T-helper 17 cell (primary cell): Measurements from ENCODE around the gene CSNK2A1. TPM values are rescaled to one million over a fixed set of nuclear protein-coding genes. Genes with fewer than 3 reads are reported as not detected.

Experiments
- ATAC-seq: fragments of 150-1000 bp; cut with Tn5 transposase; 2 replicates; pipeline ENCODE4 v1.10.0; 2021; ENCODE audit warnings: mild to moderate bottlenecking, moderate library complexity
- DNase-seq, 3 donors: peaks; one replicate each; pipeline versions ENCODE4 v3.0.0 to v3.0.0-alpha.2; 2020 to 2021
- H3K9me3 ChIP-seq: one replicate; pipeline ENCODE4 v1.7.0; 2013; ENCODE audit warnings: low read length, mild to moderate bottlenecking; ENCODE audit not compliant: control insufficient read depth, poor library complexity, severe bottlenecking
- H3K27ac Mint-ChIP-seq: one replicate; pipeline ENCODE4 v1.8.0; 2022; ENCODE audit warnings: mild to moderate bottlenecking, moderate library complexity, mixed read lengths
- H3K27me3 Mint-ChIP-seq: one replicate; pipeline ENCODE4 v1.8.0; 2022; ENCODE audit warnings: mixed read lengths
- H3K36me3 Mint-ChIP-seq: one replicate; pipeline ENCODE4 v1.8.0; 2022; ENCODE audit warnings: low read depth, mixed read lengths
- H3K4me1 Mint-ChIP-seq: one replicate; pipeline ENCODE4 v1.8.0; 2022; ENCODE audit warnings: mild to moderate bottlenecking, mixed read lengths
- H3K4me3 Mint-ChIP-seq: one replicate; pipeline ENCODE4 v1.8.0; 2022; ENCODE audit warnings: mild to moderate bottlenecking, moderate library complexity, mixed read lengths
- total RNA-seq, 4 donors: library from RNA in 2 of 4; stranded (reverse) in 2 of 4; gene quantifications; one replicate each; pipeline ENCODE4 v1.2.3 and lab custom pipeline; 2022 to 2026

Gene CSNK2A1
- total RNA-seq, 2 donors from 2014 or later = 63.8 to 69.0 TPM

DNA sequence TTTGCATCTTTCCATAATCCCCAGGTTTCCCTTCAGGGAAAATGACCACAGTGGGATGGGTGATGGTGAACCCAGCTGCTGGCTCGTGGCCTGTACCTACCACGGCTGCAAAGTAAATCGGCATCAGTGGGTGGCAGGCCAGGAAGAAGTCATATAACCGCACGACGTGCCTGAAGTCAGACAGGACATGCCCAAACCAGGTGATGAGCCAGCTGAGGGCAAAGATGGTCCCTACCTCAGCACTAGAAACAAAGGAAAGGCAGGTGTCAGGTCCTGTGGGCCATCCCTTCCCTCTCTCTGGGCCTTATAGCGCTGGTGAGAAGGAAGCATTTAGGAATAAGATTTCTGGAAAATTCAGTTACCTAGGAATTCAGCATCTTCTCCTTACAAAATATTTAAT is 103.4 kb downstream of the CSNK2A1 start:
- DNase-seq (no peak), ATAC-seq (no peak)
- Mint-ChIP-seq H3K4me3 (peak overlapping the region; percentile 19), H3K4me1 (peaks cover 36% of the 10 kb centered on the region), H3K36me3 (peaks cover 4% of the 10 kb centered on the region), H3K27me3 (no peaks in the 10 kb centered on the region), H3K27ac (no peak overlapping the region)
- no peaks in the 10 kb centered on the region for H3K9me3 ChIP-seq

DNA sequence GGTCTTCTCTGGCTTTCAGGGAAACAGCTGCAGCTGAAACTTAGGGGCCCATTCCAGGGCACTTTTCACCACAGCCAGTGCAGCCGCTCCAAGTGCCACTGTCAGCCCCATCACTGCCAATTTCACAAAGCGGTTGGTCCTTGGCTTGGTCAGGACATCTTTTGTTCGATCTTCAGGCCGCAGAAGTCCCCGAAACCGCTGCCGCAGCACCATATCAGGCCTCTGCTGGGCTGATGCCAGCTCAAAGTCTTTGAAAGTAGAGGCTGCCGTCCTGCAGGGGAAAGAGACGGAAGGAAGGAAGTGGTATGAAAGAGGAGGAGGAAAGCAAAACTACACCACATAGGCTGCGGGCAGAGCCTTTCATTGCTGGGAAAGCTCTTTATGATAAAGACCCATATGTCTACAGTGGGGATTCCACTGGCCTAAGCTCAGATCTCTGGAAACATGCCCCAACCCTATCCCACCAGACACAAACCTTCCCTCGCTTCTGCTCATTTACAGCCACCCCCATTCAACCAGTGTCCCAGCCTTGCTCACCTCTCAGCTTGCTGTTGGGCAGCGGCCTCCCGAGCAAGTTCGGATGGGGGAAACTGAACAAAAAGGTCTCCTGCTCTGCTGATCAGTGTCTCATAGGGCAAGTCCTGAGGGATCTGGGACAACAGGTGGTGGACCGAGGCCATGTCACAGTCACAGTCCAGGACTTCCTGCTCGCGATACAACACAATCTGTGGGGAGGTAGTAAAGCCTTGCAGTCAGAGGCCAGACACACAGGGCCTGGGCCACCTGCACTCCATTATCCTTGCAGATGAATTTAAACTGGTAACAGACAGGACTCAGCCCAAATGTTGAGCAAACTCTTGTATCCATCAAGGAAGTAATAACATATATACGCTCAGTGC is 104.8 kb downstream of the CSNK2A1 start:
- ATAC-seq (peak; percentile 92), DNase-seq (peak; percentile 29 to 48 (median 47))
- peaks cover 43% of the 10 kb centered on the region for H3K4me1 Mint-ChIP-seq
- H3K9me3 ChIP-seq = no peaks in the 10 kb centered on the region
- H3K4me3 Mint-ChIP-seq = peak overlapping the region; percentile 88
- H3K36me3 Mint-ChIP-seq = peaks cover 4% of the 10 kb centered on the region
- no peaks in the 10 kb centered on the region for H3K27me3 Mint-ChIP-seq
- peak overlapping the region; percentile 84 for H3K27ac Mint-ChIP-seq

DNA sequence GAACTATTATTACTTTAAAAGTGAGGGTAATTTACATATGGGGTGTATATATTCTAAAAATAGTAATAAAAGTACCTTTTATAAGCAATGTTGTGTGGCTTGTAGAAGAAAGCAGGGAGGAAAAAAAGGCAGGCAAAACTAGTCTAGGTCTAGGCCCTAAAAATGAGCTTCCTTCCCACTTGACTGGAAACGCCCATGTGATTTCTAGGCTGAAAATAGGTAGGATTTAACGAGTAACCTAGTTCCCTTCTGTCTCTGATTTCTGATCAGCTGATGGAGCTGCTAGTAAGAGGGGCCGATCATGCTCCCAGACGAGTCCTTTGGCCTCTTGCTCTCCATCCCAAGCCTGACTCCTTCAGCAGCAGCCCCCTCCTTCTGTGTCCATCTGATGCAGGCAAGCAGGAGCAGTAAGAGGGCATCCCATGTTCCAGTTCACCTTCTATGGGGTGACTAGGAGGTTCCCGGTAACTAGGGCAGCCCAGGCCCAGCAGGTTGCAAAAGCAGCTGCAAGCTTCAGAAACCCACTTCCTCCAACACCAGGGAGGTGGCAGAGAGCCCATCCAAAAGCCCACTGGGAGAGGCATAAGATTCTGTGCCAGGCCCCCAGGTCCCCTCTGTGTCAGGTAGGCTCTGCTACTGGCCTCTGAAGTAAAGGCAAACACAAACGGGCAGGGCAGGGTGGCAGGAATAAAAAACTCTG is 105.7 kb downstream of the CSNK2A1 start:
- H3K36me3 Mint-ChIP-seq = peaks cover 4% of the 10 kb centered on the region
- ATAC-seq = peak; percentile 6
- H3K9me3 ChIP-seq = no peaks in the 10 kb centered on the region
- no peak for DNase-seq
- H3K27me3 Mint-ChIP-seq = no peaks in the 10 kb centered on the region
- H3K27ac Mint-ChIP-seq = peak overlapping the region; percentile 84
- H3K4me1 Mint-ChIP-seq = peaks cover 48% of the 10 kb centered on the region
- peak overlapping the region; percentile 88 for H3K4me3 Mint-ChIP-seq

DNA sequence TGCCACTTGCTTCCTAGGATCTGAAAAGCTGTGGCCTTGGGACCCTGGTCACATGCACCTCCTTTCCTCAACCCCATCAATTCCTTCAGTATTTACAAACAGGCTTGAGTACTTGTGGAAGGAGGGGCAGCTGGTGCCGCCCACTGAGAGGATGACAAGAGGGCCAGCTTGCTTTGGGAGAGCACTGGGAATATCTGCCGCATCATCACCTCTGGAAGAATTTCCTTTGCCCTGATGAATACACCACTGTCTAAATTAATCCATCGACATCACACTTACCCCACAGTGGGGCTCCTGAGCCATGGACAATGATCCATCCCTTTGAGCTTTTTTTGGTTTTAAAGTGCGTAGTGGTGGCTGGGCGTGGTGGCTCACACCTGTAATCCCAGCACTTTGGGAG is 107.1 kb downstream of the CSNK2A1 start:
- H3K27ac Mint-ChIP-seq = no peak overlapping the region
- H3K9me3 ChIP-seq = no peaks in the 10 kb centered on the region
- H3K4me3 Mint-ChIP-seq = no peak overlapping the region
- ATAC-seq (no peak), DNase-seq (no peak)
- no peaks in the 10 kb centered on the region for H3K27me3 Mint-ChIP-seq
- peaks cover 2% of the 10 kb centered on the region for H3K36me3 Mint-ChIP-seq
- peaks cover 47% of the 10 kb centered on the region for H3K4me1 Mint-ChIP-seq

DNA sequence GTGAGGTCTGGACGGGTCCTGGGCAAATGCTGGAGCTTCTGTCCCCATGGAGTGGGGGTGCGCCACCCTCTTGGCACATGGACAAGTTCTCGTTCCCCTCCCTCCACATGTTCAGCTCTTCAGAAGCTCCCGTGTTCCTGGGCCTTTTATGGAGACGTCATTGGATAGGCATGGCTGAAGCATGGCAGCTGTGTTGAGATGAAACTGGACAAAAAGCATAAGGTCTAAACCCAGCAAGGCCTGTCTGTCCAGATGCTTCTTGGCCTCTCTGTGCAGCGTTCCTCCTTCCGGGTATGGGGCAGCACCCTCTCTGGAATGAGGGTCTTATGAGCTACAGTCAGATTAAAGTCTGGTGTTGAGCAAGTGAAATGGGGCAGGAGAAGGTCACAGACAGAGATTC is 108.0 kb downstream of the CSNK2A1 start:
- H3K4me3 Mint-ChIP-seq = no peak overlapping the region
- peaks cover 2% of the 10 kb centered on the region for H3K36me3 Mint-ChIP-seq
- H3K27ac Mint-ChIP-seq = peak overlapping the region; percentile 8
- no peaks in the 10 kb centered on the region for H3K27me3 Mint-ChIP-seq
- H3K9me3 ChIP-seq = no peaks in the 10 kb centered on the region
- H3K4me1 Mint-ChIP-seq = peaks cover 47% of the 10 kb centered on the region
- DNase-seq (no peak), ATAC-seq (no peak)

DNA sequence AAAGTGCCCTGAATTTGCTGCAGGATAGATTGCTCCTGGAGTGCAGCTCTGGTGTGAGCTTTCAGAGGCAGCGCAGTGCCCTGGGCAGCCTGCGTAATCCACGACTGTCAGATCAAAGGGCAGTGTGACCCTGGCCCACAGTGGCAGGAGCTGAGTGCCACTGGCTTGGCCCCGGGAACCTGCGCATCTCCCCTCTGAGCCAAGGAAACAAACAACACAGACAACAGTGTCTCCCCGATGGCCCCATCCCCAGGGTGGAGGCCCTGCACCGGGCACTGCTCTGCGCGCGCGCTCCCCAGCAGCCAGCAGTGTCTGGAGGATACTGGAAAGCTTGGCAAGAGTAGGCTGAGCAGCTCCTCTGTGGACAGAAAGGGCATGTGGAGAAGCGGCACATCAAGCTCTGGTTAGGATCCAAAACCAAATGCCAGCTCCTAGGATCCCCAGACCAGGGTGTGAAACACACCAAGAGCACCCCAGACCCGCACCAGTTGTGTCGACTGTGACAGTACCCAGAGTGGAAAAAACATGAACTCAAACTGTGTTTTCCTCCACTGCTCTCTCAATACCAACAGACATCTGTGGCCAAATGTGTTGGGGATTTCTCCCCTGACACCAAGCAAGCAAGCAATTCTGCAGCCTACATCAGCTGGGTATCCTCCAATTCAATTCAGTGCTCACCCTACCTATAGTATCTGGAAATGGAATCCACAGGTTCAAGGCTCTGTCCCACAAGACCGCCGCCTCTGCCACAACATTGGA is 108.8 kb downstream of the CSNK2A1 start:
- DNase-seq = no peak
- Mint-ChIP-seq H3K4me3 (peak overlapping the region; percentile 62), H3K27ac (no peak overlapping the region)

DNA sequence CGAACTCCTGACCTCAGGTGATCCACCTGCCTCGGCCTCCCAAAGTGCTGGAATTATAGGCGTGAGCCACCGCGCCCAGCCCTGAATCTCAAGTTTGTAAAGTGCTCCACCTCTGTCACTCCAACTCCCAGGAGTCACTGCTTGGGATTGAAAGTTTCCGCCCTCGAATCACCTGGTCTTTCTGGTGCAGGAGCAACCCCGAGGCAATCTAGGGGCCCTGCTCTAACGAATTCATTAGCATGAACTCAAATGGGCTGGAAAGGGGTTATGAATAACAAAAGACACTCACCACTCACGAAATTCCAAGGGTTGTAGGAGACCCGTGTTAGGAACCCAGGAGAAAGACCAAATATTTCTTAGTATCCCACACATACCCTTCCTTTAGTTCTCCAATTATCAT is 109.4 kb downstream of the CSNK2A1 start:
- peaks cover 4% of the 10 kb centered on the region for H3K36me3 Mint-ChIP-seq
- no peaks in the 10 kb centered on the region for H3K27me3 Mint-ChIP-seq
- H3K4me1 Mint-ChIP-seq = peaks cover 37% of the 10 kb centered on the region
- no peak overlapping the region for H3K27ac Mint-ChIP-seq
- no peak for ATAC-seq
- no peaks in the 10 kb centered on the region for H3K9me3 ChIP-seq
- DNase-seq = no peak
- H3K4me3 Mint-ChIP-seq = peak overlapping the region; percentile 62

More for the DNA sequence above, 108.8 kb downstream of the CSNK2A1 start:
- no peak for ATAC-seq
- Mint-ChIP-seq H3K4me1 (peaks cover 43% of the 10 kb centered on the region), H3K27me3 (no peaks in the 10 kb centered on the region), H3K36me3 (peaks cover 4% of the 10 kb centered on the region)
- H3K9me3 ChIP-seq = no peaks in the 10 kb centered on the region

DNA sequence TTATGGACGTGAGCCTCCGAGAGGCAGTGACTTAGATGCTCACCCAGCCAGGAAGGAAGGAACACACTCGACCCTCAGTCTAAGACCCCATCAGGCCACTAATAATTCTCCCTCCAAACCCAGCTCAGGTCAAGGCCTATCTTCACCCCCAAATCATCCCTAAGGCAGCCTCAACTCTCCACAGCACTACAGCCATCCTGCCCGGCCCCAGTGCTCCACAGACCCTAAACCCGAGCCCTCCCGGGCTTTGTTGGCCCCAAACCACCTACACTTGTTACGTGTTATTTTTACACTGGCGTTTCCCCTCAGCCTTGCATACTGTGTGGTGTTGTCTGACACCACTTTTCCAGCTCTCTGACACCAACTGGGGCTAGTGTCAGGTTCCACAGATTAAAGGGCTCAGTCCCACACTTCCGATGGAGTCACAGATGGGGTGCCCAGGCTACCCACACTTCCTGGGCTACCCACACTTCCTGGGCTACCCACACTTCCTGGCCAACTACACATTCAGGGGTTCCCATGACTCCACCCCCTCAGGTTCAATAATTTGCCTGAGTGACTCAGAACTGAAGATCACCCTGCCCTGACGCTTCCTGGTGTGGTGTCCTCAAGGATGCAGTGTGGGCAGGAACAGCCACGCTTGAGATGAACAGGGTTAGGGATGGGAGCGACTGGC is 110.2 kb downstream of the CSNK2A1 start:
- Mint-ChIP-seq H3K27ac (peak overlapping the region; percentile 95), H3K27me3 (no peaks in the 10 kb centered on the region), H3K4me1 (peaks cover 29% of the 10 kb centered on the region), H3K4me3 (peak overlapping the region; percentile 78), H3K36me3 (peaks cover 4% of the 10 kb centered on the region)
- H3K9me3 ChIP-seq = no peaks in the 10 kb centered on the region
- peak; percentile 71 for ATAC-seq
- DNase-seq = peak in 1 of 3 donors; percentile 40

DNA sequence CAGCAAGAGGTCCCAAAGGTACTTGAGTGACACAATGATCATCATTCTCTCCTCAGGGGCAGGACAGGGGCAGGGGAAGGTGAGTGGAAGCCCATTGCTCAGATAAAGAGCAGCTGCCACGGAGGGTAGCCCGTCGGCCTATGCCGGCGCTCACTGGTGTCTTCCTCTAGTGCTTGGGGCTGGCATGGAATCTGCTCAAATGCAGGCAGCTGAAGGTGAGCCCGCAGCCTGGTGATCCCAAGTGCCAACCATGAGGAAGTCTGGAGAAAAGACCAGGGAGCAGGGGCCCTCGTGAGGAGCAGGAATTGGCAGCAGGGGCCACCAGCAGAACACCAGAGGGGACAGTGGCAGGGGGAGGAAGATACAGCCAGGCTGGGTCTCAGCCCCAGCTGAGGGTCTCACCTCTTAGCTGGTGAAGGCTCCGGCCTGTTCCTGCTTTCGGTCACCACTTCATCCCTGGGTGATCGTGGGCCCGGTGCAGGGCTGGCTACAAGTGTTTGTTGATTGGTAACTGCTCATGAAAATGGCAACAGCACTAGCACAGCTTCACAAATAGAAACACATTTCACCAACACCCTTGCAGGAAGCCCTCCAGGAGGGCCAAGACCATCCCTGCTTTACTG is 110.8 kb downstream of the CSNK2A1 start:
- peak overlapping the region; percentile 78 for H3K4me3 Mint-ChIP-seq
- DNase-seq (no peak), ATAC-seq (no peak)
- H3K27me3 Mint-ChIP-seq = no peaks in the 10 kb centered on the region
- peaks cover 23% of the 10 kb centered on the region for H3K4me1 Mint-ChIP-seq
- peaks cover 4% of the 10 kb centered on the region for H3K36me3 Mint-ChIP-seq
- peak overlapping the region; percentile 95 for H3K27ac Mint-ChIP-seq
- H3K9me3 ChIP-seq = no peaks in the 10 kb centered on the region

DNA sequence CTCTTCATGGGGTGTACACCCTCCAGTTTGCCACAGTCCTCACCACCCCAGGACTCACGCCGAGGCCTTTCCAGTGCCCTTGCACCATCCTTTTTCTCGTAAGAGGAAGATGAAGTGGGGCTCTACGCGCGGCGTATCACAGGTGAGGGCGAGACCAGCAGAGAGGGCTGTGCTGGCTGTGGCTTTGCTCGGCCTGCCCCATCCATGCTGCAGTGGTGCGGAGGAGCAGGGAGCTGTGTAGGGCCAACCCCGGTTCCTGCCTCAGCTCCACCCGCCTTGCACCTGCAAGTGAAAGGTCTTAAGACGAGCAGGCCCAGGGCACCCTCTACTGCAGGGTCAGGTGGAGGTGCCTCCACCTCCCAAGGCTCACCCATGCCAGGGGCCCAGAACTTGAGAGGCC is 111.4 kb downstream of the CSNK2A1 start:
- Mint-ChIP-seq H3K27me3 (no peaks in the 10 kb centered on the region), H3K4me3 (no peak overlapping the region), H3K4me1 (peaks cover 20% of the 10 kb centered on the region), H3K36me3 (peaks cover 4% of the 10 kb centered on the region), H3K27ac (peak overlapping the region; percentile 65)
- H3K9me3 ChIP-seq = no peaks in the 10 kb centered on the region
- DNase-seq (no peak), ATAC-seq (no peak)

DNA sequence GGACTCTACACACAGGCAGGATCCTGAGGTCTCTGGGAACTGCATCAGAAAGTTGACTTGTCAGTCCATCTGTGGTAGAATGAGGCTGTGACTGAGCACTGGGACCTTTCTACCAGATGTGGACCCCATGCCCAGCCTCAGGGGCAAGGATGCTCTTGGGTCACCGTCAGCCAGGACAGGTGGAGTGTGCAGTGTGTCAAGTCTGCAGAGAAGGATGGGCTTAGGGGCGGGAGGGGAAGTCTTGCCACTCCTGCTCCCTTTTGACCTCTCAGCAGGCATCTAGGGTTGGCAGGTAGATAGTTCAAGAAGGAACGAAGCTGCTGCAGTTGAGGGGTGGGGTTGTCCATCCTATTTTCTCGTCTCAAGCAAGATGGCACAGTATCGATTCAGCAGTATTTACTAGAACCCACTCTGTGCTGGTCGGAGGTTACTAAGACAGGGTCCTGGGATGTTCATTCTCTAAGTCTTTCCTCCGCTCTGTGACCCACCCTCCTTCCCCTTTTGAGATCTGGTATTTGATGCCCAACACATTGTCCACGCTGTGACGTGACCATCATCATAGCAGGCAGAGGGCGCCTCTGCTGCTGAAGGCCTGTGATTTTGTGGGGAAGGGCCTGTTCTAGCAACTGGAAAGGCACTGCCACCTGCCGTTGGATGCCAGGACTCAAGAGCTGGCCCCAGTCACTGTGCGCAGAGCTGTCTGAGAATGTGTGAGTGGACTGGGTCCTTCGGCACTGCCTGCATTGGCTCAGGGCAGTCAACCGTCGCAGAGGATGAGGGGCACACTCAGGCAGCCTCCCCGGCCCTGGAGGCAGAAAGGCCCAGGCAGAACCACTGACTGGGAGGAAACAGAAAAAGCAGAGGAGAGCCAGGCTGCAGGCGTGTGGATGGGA is 112.3 kb downstream of the CSNK2A1 start:
- peaks cover 4% of the 10 kb centered on the region for H3K36me3 Mint-ChIP-seq
- H3K27ac Mint-ChIP-seq = no peak overlapping the region
- H3K4me3 Mint-ChIP-seq = no peak overlapping the region
- ATAC-seq (peak; percentile 47), DNase-seq (no peak)
- no peaks in the 10 kb centered on the region for H3K27me3 Mint-ChIP-seq
- no peaks in the 10 kb centered on the region for H3K9me3 ChIP-seq
- H3K4me1 Mint-ChIP-seq = peaks cover 18% of the 10 kb centered on the region
